ENCODE data around the gene SRGAP2B. TPM values are rescaled to one million over a fixed set of nuclear protein-coding genes. Genes with fewer than 3 reads are reported as not detected.

Gene SRGAP2B
- total RNA-seq: 10 to 100 TPM; 38.2 to 60.3 TPM

GRCh38 chr1:145095284-145096057 lies at the start of gene SRGAP2B, which contains the start of gene FAM72D:
Gene SRGAP2B (minus strand): TSS chr1:145095328. CDS start chr1:145092901, 2,427 bp downstream.
Gene FAM72D (plus strand): TSS chr1:145095974. CDS start chr1:145096848, 874 bp downstream.

Small RNA genes within 50 kb of the gene (small RNA-seq; reads per million reads assigned to genes)
- gene AC242498.1: 0 reads per million in 2 donors

Other genes starting within 250 kb of the SRGAP2B start
- gene FAM72D, start 646 bp upstream of the SRGAP2B start, total RNA-seq: 1 to 10 TPM in 1 of 2 donors, under 1 TPM in 1; 0.34 to 2.3 TPM
- not detected for gene PPIAL4D, start 146.8 kb upstream of the SRGAP2B start, total RNA-seq